ENCODE results near the gene ELL. TPM values are rescaled to one million over a fixed set of nuclear protein-coding genes. Genes with fewer than 3 reads are reported as not detected.

Gene ELL
- polyA plus RNA-seq, 3 donors, result 12.2 to 35.3 (median 12.6) TPM

DNA sequence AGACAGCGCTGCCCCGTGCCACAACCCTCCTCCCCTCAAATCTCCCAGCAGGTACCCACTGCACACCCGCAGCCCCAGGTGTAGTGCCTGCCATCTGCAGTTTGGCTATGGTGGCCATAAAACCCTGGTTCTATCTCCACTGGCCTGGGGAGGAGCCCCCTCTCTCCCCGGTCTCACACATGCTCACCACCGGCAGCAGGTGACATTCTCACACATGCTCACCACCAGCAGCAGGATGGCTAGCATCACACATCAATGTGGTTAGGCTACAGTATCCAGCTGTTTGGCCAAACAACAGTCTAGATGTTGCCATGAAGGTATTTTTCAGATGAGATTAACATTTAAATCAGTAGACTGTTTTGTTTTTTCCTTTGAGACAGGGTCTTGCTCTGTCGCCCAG lies 31.1 kb downstream of the ELL start:
- peaks cover 25 to 33% of the 10 kb centered on the region in 2 donors for H3K36me3 Mint-ChIP-seq
- 94% methylated on average over 3 of the region's 6 CpGs for WGBS (ENCODE audit: insufficient coverage)
- Histone ChIP-seq H4K20me1 (ENCODE audit: insufficient read depth, low read length) (peaks cover 99% of the 10 kb centered on the region), H3K79me2 (ENCODE audit: insufficient read depth, low read length) (peaks cover 99% of the 10 kb centered on the region), H2AFZ (ENCODE audit: insufficient read depth, low read depth, low read length, poor library complexity, severe bottlenecking) (no peak overlapping the region), H3K4me2 (replicated peaks; ENCODE audit: extremely low read depth, low read length, poor library complexity, severe bottlenecking) (no peak overlapping the region), H3K9me3 (replicated peaks in 1 of 2; ENCODE audit: control insufficient read depth in 1 of 2, insufficient read depth in 1 of 2, low read length in 2 of 2) (no peaks in the 10 kb centered on the region), H3K27ac (ENCODE audit: low read depth in 1 of 2, low read length in 2 of 2) (no peak overlapping the region), H3K9ac (ENCODE audit: insufficient read depth, low read length, poor library complexity, severe bottlenecking) (no peak overlapping the region), H3K4me3 (replicated peaks in 1 of 3; ENCODE audit: low read depth in 2 of 3, low read length in 3 of 3) (no peak overlapping the region), H3K27me3 (ENCODE audit: control insufficient read depth in 2 of 2, insufficient read depth in 2 of 2, low read length in 2 of 2) (no peaks in the 10 kb centered on the region), H3K36me3 (replicated peaks in 1 of 2; ENCODE audit: control insufficient read depth in 1 of 2, insufficient read depth in 2 of 2, low read length in 2 of 2) (peaks cover 0 to 12% of the 10 kb centered on the region in 2 donors), H3K4me1 (ENCODE audit: control insufficient read depth in 1 of 2, insufficient read depth in 2 of 2, low read length in 2 of 2) (peaks cover 48 to 71% of the 10 kb centered on the region in 2 donors)
- no peaks in the 10 kb centered on the region for H3K9me3 Mint-ChIP-seq
- DNase-seq, result no peak
- TF ChIP-seq, protein P1, sequence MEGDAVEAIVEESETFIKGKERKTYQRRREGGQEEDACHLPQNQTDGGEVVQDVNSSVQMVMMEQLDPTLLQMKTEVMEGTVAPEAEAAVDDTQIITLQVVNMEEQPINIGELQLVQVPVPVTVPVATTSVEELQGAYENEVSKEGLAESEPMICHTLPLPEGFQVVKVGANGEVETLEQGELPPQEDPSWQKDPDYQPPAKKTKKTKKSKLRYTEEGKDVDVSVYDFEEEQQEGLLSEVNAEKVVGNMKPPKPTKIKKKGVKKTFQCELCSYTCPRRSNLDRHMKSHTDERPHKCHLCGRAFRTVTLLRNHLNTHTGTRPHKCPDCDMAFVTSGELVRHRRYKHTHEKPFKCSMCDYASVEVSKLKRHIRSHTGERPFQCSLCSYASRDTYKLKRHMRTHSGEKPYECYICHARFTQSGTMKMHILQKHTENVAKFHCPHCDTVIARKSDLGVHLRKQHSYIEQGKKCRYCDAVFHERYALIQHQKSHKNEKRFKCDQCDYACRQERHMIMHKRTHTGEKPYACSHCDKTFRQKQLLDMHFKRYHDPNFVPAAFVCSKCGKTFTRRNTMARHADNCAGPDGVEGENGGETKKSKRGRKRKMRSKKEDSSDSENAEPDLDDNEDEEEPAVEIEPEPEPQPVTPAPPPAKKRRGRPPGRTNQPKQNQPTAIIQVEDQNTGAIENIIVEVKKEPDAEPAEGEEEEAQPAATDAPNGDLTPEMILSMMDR (IDR thresholded peaks at IDR 0.05), result no peak
- H3K4me1 Mint-ChIP-seq, result peaks cover 78% of the 10 kb centered on the region
- H3K4me3 Mint-ChIP-seq, result no peak overlapping the region
- peaks cover 0 to 8% (median 0%) of the 10 kb centered on the region in 3 donors for H3K27me3 Mint-ChIP-seq (ENCODE audit: low read depth in 3 of 3)
- intact Hi-C loops (cut with micrococcal nuclease), result no loop called here
- H3K27ac Mint-ChIP-seq, result peak overlapping the region in 5 of 7 donors; percentile 19 to 53 (median 46)

DNA sequence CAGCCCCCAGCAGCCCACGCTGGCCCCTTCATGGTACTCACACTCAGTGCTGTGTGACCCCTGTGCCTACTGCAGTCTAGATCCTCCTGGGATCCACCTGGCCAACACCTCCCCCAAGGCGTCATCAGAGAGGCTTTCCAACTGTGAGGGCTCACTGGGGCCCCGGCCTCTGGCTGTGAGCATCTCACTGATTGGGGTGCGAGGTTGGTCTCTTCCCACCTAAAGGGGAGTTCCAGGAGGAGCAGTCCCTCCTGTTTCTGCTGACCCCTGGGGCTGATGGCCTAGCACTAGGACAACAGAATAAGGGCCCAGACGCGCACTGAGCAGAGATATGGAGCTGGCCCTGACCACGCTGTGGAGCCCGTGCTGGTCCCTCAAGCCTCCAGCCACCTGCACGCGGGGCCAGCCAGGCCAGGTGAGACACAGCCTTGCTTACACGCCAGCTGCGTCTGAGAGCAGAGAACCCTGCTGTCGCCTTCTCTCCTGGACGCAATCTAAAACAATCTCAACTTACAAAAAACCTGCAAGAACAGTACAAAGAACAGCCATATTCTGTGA lies 32.2 kb downstream of the ELL start:
- Histone ChIP-seq H3K4me2 (replicated peaks; ENCODE audit: extremely low read depth, low read length, poor library complexity, severe bottlenecking) (no peak overlapping the region), H3K4me3 (replicated peaks in 1 of 3; ENCODE audit: low read depth in 2 of 3, low read length in 3 of 3) (no peak overlapping the region), H3K9me3 (replicated peaks in 1 of 2; ENCODE audit: control insufficient read depth in 1 of 2, insufficient read depth in 1 of 2, low read length in 2 of 2) (no peaks in the 10 kb centered on the region), H2AFZ (ENCODE audit: insufficient read depth, low read depth, low read length, poor library complexity, severe bottlenecking) (no peak overlapping the region), H3K36me3 (replicated peaks in 1 of 2; ENCODE audit: control insufficient read depth in 1 of 2, insufficient read depth in 2 of 2, low read length in 2 of 2) (peaks cover 0 to 12% of the 10 kb centered on the region in 2 donors), H3K4me1 (ENCODE audit: control insufficient read depth in 1 of 2, insufficient read depth in 2 of 2, low read length in 2 of 2) (peaks cover 48 to 71% of the 10 kb centered on the region in 2 donors), H3K79me2 (ENCODE audit: insufficient read depth, low read length) (peaks cover 99% of the 10 kb centered on the region), H3K27me3 (ENCODE audit: control insufficient read depth in 2 of 2, insufficient read depth in 2 of 2, low read length in 2 of 2) (no peaks in the 10 kb centered on the region), H4K20me1 (ENCODE audit: insufficient read depth, low read length) (peaks cover 98% of the 10 kb centered on the region), H3K9ac (ENCODE audit: insufficient read depth, low read length, poor library complexity, severe bottlenecking) (no peak overlapping the region), H3K27ac (ENCODE audit: low read depth in 1 of 2, low read length in 2 of 2) (no peak overlapping the region)
- H3K4me1 Mint-ChIP-seq, result peaks cover 78% of the 10 kb centered on the region
- no peaks in the 10 kb centered on the region for H3K9me3 Mint-ChIP-seq
- H3K27me3 Mint-ChIP-seq (ENCODE audit: low read depth in 3 of 3), result peaks cover 0 to 8% (median 0%) of the 10 kb centered on the region in 3 donors
- H3K36me3 Mint-ChIP-seq, result peaks cover 30 to 38% of the 10 kb centered on the region in 2 donors
- TF ChIP-seq, protein P1 (IDR thresholded peaks at IDR 0.05), result no peak
- no peak overlapping the region for H3K4me3 Mint-ChIP-seq
- DNase-seq, result no peak
- peak overlapping the region in 4 of 7 donors; percentile 16 to 62 (median 52) for H3K27ac Mint-ChIP-seq
- intact Hi-C loops (cut with micrococcal nuclease), result loop anchor here in 1 of 2 donors (5.0 kb wide), 1 partner anchor 33 kb away; the partner anchor contains the start of gene ELL
- WGBS (ENCODE audit: insufficient coverage), result 93% methylated on average over 13 of the region's 14 CpGs

Measured in CD14-positive monocyte (primary cell).